Esophagus muscularis mucosa (tissue), 4 donors: Measurements from ENCODE around the gene MAPK7. TPM values are rescaled to one million over a fixed set of nuclear protein-coding genes. Genes with fewer than 3 reads are reported as not detected.

Source experiments
- DNase-seq: peaks from one replicate; pipeline ENCODE4 v3.0.0-alpha.2; 2017; ENCODE audit errors: extremely low spot score
- H3K27ac ChIP-seq, 4 donors: fragments of 200-600 bp; sonication (generic); replicated peaks in 1 of 4; 1 replicate in 3 of 4; 2 replicates in 1 of 4; pipeline ENCODE4 v1.5.1; 2016 to 2019; ENCODE audit warnings: mild to moderate bottlenecking in 1 of 4
- H3K27me3 ChIP-seq, 4 donors: fragments of 200-600 bp; sonication (generic); one replicate each; pipeline versions ENCODE4 v1.5.1 to v1.6.0; 2016 to 2019
- H3K36me3 ChIP-seq, 4 donors: fragments of 200-600 bp; sonication (generic); one replicate each; pipeline ENCODE4 v1.5.1; 2016 to 2019
- H3K4me1 ChIP-seq, 4 donors: fragments of 200-600 bp; sonication (generic); one replicate each; pipeline ENCODE4 v1.5.1; 2016 to 2019
- H3K4me3 ChIP-seq, 4 donors: fragments of 200-600 bp; sonication (generic); 1 replicate in 2 of 4; 2 replicates in 2 of 4; pipeline ENCODE4 v1.5.1; 2016 to 2019; ENCODE audit warnings: mild to moderate bottlenecking in 4 of 4, moderate library complexity in 1 of 4
- H3K9me3 ChIP-seq, 4 donors: fragments of 200-600 bp; sonication (generic); 1 replicate in 3 of 4; 2 replicates in 1 of 4; pipeline ENCODE4 v1.5.1; 2016 to 2019
- EP300 ChIP-seq: sonication (generic); formaldehyde crosslinking; IDR thresholded peaks from one replicate; pipeline ENCODE4 v1.6.1; 2017; ENCODE audit warnings: antibody characterized with exemption
- POLR2A ChIP-seq: fragments of 450-650 bp; IDR thresholded peaks from one replicate; pipeline ENCODE4 v1.6.1; 2017; ENCODE audit warnings: antibody characterized with exemption, moderate library complexity, mild to moderate bottlenecking, low read depth
- POLR2AphosphoS5 ChIP-seq, 2 donors: sonication (generic); formaldehyde crosslinking; IDR thresholded peaks; one replicate each; pipeline ENCODE4 v1.6.1; 2017; ENCODE audit warnings: antibody characterized with exemption in 2 of 2
- WGBS: methylation state at CpG from one replicate; pipeline ENCODE4 v1.1.5; 2018; 5-methylcytosine and 5-hydroxymethylcytosine counted together
- intact Hi-C: fragments of 100-400 bp; cut with DNase I; formaldehyde crosslinking; loops from one replicate; pipeline ENCODE4 v1.15.1; 2023
- total RNA-seq, 4 donors: library from RNA; depleted of rRNA; stranded (reverse); fragments of >200 nt; gene quantifications; one replicate each; pipeline versions ENCODE4 v1.1.0 to v1.2.1, GENCODE V29; 2016
- TF ChIP-seq, protein P1 (sequence below), 3 experiments: fragments of 200-600 bp in 2 of 3; fragments of 450-650 bp in 1 of 3; sonication (generic) in 2 of 3; IDR thresholded peaks; one replicate each; pipeline ENCODE4 v1.5.1; 2017 to 2019; ENCODE audit warnings: antibody characterized with exemption in 3 of 3, mild to moderate bottlenecking in 2 of 3, moderate library complexity in 1 of 3

MAPK7 gene
- total RNA-seq, 4 donors from 2014 or later, result 26.3 to 41.4 (median 33.2) TPM

GRCh38 chr17:19337712-19338023 is 40.6 kb upstream of the MAPK7 start:
- H3K27ac ChIP-seq, result peak overlapping the region in 1 of 4 donors; percentile 21
- intact Hi-C loops, result no loop called here
- H3K36me3 ChIP-seq, result peaks cover 0 to 29% (median 20%) of the 10 kb centered on the region in 4 donors
- H3K27me3 ChIP-seq, result no peaks in the 10 kb centered on the region
- 67% methylated on average over 2 of the region's 2 CpGs for WGBS
- DNase-seq, result no peak
- H3K4me1 ChIP-seq, result peaks cover 17 to 40% (median 26%) of the 10 kb centered on the region in 4 donors
- no peaks in the 10 kb centered on the region for H3K9me3 ChIP-seq
- no peak overlapping the region for H3K4me3 ChIP-seq
- TF ChIP-seq EP300 (no peak), POLR2A (no peak), POLR2AphosphoS5 (IDR thresholded peaks at IDR 0.05) (no peak)
- TF ChIP-seq, protein P1, sequence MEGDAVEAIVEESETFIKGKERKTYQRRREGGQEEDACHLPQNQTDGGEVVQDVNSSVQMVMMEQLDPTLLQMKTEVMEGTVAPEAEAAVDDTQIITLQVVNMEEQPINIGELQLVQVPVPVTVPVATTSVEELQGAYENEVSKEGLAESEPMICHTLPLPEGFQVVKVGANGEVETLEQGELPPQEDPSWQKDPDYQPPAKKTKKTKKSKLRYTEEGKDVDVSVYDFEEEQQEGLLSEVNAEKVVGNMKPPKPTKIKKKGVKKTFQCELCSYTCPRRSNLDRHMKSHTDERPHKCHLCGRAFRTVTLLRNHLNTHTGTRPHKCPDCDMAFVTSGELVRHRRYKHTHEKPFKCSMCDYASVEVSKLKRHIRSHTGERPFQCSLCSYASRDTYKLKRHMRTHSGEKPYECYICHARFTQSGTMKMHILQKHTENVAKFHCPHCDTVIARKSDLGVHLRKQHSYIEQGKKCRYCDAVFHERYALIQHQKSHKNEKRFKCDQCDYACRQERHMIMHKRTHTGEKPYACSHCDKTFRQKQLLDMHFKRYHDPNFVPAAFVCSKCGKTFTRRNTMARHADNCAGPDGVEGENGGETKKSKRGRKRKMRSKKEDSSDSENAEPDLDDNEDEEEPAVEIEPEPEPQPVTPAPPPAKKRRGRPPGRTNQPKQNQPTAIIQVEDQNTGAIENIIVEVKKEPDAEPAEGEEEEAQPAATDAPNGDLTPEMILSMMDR (IDR thresholded peaks at IDR 0.05), result no peak

DNA sequence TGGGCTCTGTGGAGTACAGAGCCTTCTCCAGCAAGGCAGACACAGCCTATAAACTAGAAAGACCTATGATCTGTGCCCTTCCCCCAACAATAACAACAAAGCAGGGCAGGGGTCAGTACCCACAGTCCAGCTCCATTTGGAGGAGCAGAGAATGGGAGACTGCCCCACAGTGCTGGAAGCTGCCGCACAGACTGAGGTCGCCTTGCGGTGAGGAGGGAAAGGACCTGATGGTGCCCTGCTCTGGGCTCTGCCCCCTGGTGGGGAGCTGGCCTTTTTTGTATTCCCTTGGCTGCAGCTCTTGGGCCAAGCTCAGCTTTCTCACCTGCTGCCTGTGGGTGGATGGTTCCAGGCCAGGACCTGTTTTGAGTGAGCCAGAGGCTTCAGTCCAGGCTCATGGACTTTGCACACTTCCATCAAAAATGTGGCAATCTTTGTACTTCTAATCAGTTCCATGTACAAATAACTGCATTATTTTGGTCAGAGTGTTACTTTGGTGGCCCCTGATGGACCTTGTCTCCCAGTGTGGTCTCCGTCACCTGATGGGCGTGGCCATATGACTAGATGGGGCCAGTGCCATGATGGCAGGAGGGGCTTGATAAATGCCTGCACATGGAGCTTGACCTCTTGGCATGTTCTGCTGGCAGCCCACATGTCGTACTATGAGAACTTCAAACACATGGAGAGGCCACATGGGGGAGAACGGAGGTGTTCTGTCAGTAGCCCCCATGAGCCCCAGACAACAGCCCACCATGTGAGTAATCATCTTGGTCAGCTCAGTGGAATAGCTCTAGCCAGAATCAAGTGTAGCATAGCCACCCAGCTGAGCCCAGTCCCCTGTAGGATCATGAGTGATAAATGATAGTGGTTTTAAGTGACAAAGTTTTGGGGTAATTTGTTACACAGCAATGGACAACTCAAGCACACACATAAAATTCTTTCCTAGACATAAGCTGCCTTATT is 40.0 kb upstream of the MAPK7 start:
- intact Hi-C loops, result no loop called here
- Histone ChIP-seq H3K4me1 (peaks cover 17 to 42% (median 27%) of the 10 kb centered on the region in 4 donors), H3K27me3 (no peaks in the 10 kb centered on the region), H3K27ac (peak overlapping the region in 1 of 4 donors; percentile 21), H3K4me3 (no peak overlapping the region), H3K9me3 (no peaks in the 10 kb centered on the region), H3K36me3 (peaks cover 0 to 23% (median 15%) of the 10 kb centered on the region in 4 donors)
- no peak for DNase-seq
- whole genome bisulfite sequencing, result 100% methylated on average over 4 of the region's 7 CpGs
- TF ChIP-seq, protein P1 (IDR thresholded peaks at IDR 0.05), result peak; percentile 32 to 65 (median 42)
- TF ChIP-seq POLR2AphosphoS5 (IDR thresholded peaks at IDR 0.05), result no peak

DNA sequence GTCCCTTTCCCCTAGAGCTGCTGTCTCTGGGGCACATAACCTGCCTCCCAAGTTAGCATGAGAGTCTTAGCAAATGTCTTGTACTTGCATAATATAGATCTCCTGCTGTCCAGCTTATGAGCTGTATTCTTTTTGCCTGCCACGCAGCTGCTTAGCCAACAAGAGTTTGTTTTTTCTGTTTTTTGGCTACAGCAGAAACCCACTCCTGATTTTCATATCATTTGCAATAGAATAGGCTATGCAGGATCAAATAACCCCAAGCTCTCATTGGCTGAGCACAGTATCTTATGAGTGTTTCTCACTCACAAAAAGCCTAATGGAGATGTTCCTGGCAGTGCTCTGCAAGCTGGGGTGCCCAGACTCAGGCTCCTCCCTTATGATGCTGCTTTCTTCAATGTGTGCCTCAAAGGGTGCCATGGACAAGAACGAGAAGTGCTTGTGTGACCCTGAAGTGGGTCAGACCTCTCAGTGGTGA is 38.9 kb upstream of the MAPK7 start:
- TF ChIP-seq POLR2AphosphoS5 (IDR thresholded peaks at IDR 0.05) (no peak), EP300 (no peak), POLR2A (no peak)
- TF ChIP-seq, protein P1 (IDR thresholded peaks at IDR 0.05), result no peak
- H3K4me3 ChIP-seq, result no peak overlapping the region
- no peak for DNase-seq
- no peaks in the 10 kb centered on the region for H3K9me3 ChIP-seq
- WGBS, result 70% methylated on average over 2 of the region's 2 CpGs
- H3K36me3 ChIP-seq, result peaks cover 0 to 12% (median 5%) of the 10 kb centered on the region in 4 donors
- peaks cover 21 to 51% (median 31%) of the 10 kb centered on the region in 4 donors for H3K4me1 ChIP-seq
- no peak overlapping the region for H3K27ac ChIP-seq
- H3K27me3 ChIP-seq, result no peaks in the 10 kb centered on the region
- intact Hi-C loops, result no loop called here

DNA sequence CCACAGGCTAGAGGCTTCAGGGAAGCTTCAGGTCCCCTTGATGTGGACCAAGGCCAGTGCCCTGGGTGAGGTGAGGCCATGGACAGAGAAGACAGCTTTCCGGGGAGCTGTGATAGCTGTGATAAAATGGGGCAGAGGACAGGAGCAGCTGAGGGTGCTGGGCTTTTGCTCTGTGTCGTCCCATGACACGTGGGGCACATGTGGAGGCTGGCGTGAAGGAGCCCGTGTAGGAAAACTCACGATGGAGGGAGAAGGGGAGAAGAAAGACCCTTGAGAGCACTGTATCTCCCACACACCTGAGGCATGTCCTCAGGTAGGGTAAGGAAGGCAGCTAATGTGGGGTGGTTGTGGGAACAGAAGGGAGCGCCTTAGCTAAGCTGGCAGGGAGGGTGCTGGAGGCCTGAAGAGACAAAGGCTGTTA is 37.1 kb upstream of the MAPK7 start:
- Histone ChIP-seq H3K4me3 (no peak overlapping the region), H3K4me1 (peaks cover 32 to 58% (median 43%) of the 10 kb centered on the region in 4 donors), H3K27me3 (no peaks in the 10 kb centered on the region), H3K36me3 (peaks cover 0 to 2% (median under 1%) of the 10 kb centered on the region in 4 donors), H3K27ac (no peak overlapping the region), H3K9me3 (no peaks in the 10 kb centered on the region)
- whole genome bisulfite sequencing, result 86% methylated on average over 7 of the region's 7 CpGs
- DNase-seq, result no peak
- TF ChIP-seq EP300 (no peak), POLR2A (no peak), POLR2AphosphoS5 (IDR thresholded peaks at IDR 0.05) (no peak)
- TF ChIP-seq, protein P1 (IDR thresholded peaks at IDR 0.05), result no peak
- intact Hi-C loops, result no loop called here
